ENCODE results near the gene CCDC178.

DNA sequence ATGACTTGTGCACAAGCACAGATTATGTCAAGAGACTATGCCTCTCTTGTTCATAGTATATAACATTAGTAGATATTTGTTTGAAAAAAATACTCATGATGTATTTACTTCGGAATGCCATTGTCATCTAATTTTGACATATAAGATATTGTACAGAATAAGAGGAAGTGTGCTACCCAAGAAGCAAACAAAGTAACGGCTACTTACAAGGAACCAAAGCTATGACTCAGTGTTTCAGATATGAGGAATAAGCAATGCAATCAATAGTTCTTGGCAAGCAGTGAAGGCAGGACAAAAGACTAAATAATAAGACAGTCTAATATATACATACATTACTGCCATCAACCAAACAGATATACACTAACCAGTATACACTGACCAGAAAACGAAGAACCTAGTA, 256.3 kb downstream of the CCDC178 start:
- TF ChIP-seq, protein P1, sequence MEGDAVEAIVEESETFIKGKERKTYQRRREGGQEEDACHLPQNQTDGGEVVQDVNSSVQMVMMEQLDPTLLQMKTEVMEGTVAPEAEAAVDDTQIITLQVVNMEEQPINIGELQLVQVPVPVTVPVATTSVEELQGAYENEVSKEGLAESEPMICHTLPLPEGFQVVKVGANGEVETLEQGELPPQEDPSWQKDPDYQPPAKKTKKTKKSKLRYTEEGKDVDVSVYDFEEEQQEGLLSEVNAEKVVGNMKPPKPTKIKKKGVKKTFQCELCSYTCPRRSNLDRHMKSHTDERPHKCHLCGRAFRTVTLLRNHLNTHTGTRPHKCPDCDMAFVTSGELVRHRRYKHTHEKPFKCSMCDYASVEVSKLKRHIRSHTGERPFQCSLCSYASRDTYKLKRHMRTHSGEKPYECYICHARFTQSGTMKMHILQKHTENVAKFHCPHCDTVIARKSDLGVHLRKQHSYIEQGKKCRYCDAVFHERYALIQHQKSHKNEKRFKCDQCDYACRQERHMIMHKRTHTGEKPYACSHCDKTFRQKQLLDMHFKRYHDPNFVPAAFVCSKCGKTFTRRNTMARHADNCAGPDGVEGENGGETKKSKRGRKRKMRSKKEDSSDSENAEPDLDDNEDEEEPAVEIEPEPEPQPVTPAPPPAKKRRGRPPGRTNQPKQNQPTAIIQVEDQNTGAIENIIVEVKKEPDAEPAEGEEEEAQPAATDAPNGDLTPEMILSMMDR (IDR thresholded peaks at IDR 0.05), result no peak
- no peak for TF ChIP-seq POLR2A (IDR thresholded peaks at IDR 0.05)

All from adrenal gland (tissue), 5 donors.